GM19328 (cell line): ENCODE measurements around the gene CR1L.
"Not testable (repeated sequence)": the region's sequence is repeated elsewhere in the genome, so short reads cannot be mapped to it uniquely, and the experiment has no call there.

Experiments used
- ATAC-seq: cut with Tn5 transposase; IDR thresholded peaks from one replicate; pipeline ENCODE4 v1.9.1; 2021; ENCODE audit warnings: mild to moderate bottlenecking, moderate library complexity; ENCODE audit not compliant: unreplicated experiment

CR1L gene

DNA sequence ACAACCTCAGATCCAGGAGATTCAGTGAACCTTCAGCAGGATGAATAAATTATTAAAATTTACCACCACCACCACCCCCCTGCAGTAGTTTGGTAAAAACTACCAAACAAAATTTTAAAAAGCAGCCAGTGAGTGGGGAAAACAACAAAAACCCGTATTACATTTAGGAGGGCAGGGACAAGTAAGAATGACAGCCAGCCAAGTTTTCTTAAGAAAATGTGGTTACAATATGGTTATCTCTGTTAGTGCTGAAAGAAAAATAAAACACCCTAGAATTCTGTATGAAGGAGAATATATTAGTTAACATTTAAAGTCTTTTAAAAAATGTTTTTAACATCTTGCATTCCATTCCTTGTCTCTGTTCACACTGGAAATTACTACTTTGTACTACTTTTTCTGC is 121.6 kb downstream of the CR1L start:
- ATAC-seq: no peak

- not testable (repeated sequence) for ATAC-seq
Measured at GRCh38 chr1:207770514-207770913, 125.6 kb downstream of the CR1L start.
